T-helper 1 cell treated with Interleukin-12 subunit alpha and Interleukin-12 subunit beta and Interleukin-4 antibody, amounts not matched to agents 30 μg/mL and 1 μg/mL, for 36 hours (primary cell): ENCODE data around the gene PCSK6.
"Not testable (repeated sequence)": the region's sequence is repeated elsewhere in the genome, so short reads cannot be mapped to it uniquely, and the experiment has no call there.

Source experiments
- H3K27ac Mint-ChIP-seq: one replicate; pipeline ENCODE4 v1.8.0; 2021; ENCODE audit warnings: mild to moderate bottlenecking, mixed read lengths
- H3K27me3 Mint-ChIP-seq: one replicate; pipeline ENCODE4 v1.8.0; 2021; ENCODE audit warnings: low read depth, mixed read lengths
- H3K36me3 Mint-ChIP-seq: one replicate; pipeline ENCODE4 v1.8.0; 2021; ENCODE audit warnings: low read depth, mixed read lengths
- H3K4me1 Mint-ChIP-seq: one replicate; pipeline ENCODE4 v1.8.0; 2021; ENCODE audit warnings: low read depth, mixed read lengths
- H3K4me3 Mint-ChIP-seq: one replicate; pipeline ENCODE4 v1.8.0; 2021; ENCODE audit warnings: mild to moderate bottlenecking, moderate library complexity, mixed read lengths
- H3K9me3 Mint-ChIP-seq: one replicate; pipeline ENCODE4 v1.8.0; 2021; ENCODE audit warnings: mixed read lengths

PCSK6 gene

GRCh38 chr15:101474983-101475382 is 14.5 kb downstream of the PCSK6 start:
- H3K27me3 Mint-ChIP-seq = peaks cover 8% of the 10 kb centered on the region
- H3K4me1 Mint-ChIP-seq = no peaks in the 10 kb centered on the region
- H3K27ac Mint-ChIP-seq = no peak overlapping the region
- H3K36me3 Mint-ChIP-seq = no peaks in the 10 kb centered on the region
- no peaks in the 10 kb centered on the region for H3K9me3 Mint-ChIP-seq
- H3K4me3 Mint-ChIP-seq = no peak overlapping the region

DNA sequence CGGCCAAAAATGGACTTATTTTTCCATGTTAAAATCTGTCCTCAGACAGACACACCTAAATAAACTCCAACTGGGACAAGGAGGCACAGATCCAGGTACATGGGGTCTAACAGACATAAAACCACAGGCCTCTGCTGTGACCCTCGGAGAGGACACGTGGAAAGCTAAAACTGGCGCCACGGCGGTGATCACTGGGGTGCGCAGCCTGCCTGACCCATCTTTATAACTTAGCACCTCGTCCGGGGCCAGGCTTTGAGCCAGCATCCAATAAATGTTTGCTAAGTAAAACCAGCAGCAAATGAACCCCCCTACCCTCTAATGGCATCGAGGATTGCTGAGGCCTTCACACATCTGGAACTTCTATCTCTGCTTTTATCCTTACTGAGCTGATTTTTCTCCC is 15.3 kb downstream of the PCSK6 start:
- Mint-ChIP-seq H3K4me1 (no peaks in the 10 kb centered on the region), H3K27me3 (peaks cover 8% of the 10 kb centered on the region)

DNA sequence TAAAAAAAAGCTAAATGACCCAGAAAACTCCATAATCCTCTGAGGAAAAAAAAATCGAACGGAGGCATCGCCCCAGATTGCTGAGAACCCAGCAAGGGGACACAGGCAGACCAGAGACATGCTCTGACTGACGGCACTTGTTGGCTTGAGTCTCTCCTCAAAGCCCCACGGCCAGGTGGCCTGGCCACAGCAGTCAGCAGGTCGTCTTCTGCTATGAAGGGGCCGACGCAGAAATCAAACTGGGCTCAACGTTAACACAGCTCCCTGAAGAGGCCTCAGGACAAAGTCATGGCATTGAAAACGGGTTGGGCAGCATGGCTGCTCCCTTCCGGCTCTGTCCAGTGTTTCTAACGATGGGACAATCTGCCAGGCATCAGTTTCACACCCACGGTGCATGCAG is 17.5 kb downstream of the PCSK6 start:
- Mint-ChIP-seq H3K9me3 (no peaks in the 10 kb centered on the region), H3K27me3 (peaks cover 8% of the 10 kb centered on the region), H3K36me3 (no peaks in the 10 kb centered on the region), H3K4me3 (no peak overlapping the region), H3K4me1 (no peaks in the 10 kb centered on the region), H3K27ac (no peak overlapping the region)

More for the DNA sequence above, 15.3 kb downstream of the PCSK6 start:
- H3K36me3 Mint-ChIP-seq = no peaks in the 10 kb centered on the region
- H3K4me3 Mint-ChIP-seq = no peak overlapping the region
- H3K9me3 Mint-ChIP-seq = no peaks in the 10 kb centered on the region
- no peak overlapping the region for H3K27ac Mint-ChIP-seq

DNA sequence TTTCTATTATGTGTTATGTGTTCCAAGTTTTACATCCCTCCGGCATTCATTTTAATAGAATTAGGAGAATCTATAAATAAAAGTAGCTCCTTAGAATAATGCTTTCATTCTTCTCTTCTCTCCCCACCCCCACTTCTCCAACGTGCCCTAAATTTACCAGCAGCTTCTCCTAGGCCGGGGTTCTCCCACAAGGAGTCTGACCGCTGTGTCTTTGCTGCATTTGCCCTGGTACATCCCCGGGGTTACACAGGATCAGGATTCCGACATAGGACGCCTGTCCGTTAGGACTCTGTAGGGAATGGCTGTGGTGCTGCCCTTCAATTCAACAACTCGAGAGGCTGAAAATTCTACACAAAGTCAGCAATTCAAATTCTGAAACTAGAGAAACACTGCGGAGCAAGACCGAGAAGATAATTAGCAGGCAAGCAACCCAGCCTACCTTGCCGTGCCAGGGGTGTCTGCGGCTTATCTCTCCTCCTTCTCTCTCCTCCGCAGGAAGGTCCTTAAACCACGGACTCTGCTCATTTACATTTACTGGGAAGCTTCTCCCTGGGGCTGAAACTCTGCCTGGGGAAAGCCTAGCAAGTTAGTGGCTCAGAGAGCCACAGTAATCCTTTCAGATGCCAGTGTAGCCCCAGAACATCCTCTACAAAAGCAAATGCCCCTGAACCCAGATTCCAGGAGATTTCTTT is 18.8 kb downstream of the PCSK6 start:
- H3K27me3 Mint-ChIP-seq = peaks cover 6% of the 10 kb centered on the region

DNA sequence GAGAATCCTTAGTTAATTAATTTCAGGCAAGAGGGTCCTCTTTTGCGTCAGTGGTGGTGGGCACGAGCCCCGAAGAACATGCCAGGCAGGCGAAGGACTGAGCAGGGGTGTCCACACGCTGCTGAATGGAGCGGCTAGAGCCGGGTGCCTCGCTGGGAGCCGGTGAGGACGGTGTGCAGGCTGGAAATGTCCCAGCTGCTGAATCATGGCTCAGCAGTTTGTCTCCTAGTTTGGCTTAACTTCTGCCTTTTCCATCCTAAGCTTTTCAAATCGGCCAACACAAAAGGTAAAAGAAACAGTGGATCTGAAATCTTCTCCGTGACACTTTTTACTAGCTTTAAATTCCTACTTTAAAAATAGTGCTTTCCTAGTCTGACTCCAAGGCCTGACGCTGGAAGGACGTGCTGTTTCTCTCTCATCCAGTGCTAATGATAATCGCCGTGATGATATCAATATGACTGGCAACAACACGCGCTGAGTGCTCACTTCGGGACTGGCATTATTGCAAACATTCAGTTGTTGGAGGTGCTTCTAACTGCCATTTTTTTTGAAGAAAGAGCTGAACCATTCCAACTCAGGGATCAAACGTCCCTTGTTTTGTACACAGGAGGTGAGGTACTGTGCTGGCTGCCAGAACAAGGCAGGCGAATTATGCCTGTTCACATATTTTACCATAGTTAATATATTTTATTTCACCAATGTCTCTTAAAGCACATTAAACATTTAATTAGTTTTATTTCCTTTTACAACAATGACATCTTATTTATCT is 19.8 kb downstream of the PCSK6 start:
- Mint-ChIP-seq H3K9me3 (no peaks in the 10 kb centered on the region), H3K27me3 (peaks cover 4% of the 10 kb centered on the region), H3K36me3 (no peaks in the 10 kb centered on the region), H3K4me3 (no peak overlapping the region), H3K4me1 (no peaks in the 10 kb centered on the region), H3K27ac (no peak overlapping the region)

More for the DNA sequence above, 18.8 kb downstream of the PCSK6 start:
- Mint-ChIP-seq H3K27ac (no peak overlapping the region), H3K9me3 (no peaks in the 10 kb centered on the region), H3K4me3 (no peak overlapping the region), H3K4me1 (no peaks in the 10 kb centered on the region), H3K36me3 (no peaks in the 10 kb centered on the region)

GRCh38 chr15:101466188-101466587 is 23.3 kb downstream of the PCSK6 start:
- Mint-ChIP-seq H3K4me1 (peaks cover 8% of the 10 kb centered on the region), H3K36me3 (no peaks in the 10 kb centered on the region), H3K9me3 (no peaks in the 10 kb centered on the region), H3K27ac (no peak overlapping the region), H3K4me3 (no peak overlapping the region), H3K27me3 (peaks cover under 1% of the 10 kb centered on the region)

GRCh38 chr15:101464999-101465669 is 24.4 kb downstream of the PCSK6 start:
- Mint-ChIP-seq H3K4me3 (no peak overlapping the region), H3K4me1 (peaks cover 17% of the 10 kb centered on the region), H3K27me3 (no peaks in the 10 kb centered on the region), H3K9me3 (no peaks in the 10 kb centered on the region), H3K27ac (no peak overlapping the region), H3K36me3 (no peaks in the 10 kb centered on the region)

DNA sequence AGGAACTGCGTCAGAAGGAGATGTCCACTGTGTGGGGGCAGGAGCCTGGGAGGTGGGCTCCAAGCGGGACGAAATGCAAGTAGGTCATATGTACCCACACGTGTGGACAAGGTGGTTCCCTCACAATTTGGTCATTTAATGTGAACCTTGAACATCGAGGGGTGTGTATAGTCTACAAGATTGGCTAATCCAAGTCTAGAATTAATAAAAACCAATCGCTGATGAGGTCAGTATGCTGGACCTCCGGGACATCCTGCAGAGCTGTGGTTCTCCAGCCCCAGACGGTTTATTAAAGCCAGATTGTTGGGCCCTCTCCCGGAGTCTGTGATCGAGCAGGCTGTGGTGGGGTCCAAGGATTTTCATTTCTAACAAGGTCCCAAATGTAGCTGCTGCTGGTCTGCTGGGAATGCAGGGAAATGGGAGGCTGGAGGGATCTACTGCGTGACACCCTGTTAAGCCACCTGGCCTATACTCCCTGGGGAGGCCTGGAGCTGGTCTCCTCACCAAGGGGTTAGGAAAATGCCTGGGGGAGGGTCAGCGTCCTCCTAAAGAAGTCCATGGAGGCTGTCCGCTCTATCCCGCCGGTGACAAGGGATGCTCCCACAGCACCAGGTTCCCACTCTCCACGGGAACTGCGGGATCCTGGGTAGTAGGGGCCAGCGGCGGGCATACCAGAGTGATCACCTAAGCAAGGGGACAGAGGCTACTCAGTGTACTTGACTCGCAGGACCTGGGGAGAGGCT is 25.1 kb downstream of the PCSK6 start:
- Mint-ChIP-seq H3K4me3 (no peak overlapping the region), H3K27me3 (no peaks in the 10 kb centered on the region), H3K4me1 (peaks cover 18% of the 10 kb centered on the region), H3K9me3 (no peaks in the 10 kb centered on the region), H3K27ac (no peak overlapping the region), H3K36me3 (no peaks in the 10 kb centered on the region)

DNA sequence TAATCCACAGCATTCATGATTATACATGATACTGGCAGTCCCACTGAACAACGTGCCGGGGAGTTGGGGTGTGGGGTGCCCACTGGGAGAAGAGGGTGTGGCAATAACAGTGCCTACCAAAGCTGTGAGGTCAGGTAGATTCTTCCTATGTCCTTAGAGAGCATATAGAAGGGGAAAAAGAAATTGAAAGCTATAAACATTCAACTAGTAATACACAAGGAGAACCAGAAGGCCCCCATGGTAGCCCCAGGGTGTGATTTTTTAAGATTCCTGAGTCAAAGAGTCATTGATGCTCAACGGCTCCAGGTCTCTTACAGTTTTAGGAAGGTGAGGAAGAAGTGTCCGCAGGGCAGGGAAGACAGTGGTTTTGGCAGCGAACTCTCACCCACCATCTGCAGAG is 25.8 kb downstream of the PCSK6 start:
- H3K4me3 Mint-ChIP-seq, H3K27me3 Mint-ChIP-seq, H3K9me3 Mint-ChIP-seq, H3K27ac Mint-ChIP-seq, H3K36me3 Mint-ChIP-seq: not testable (repeated sequence)
- H3K4me1 Mint-ChIP-seq = peaks cover 18% of the 10 kb centered on the region

DNA sequence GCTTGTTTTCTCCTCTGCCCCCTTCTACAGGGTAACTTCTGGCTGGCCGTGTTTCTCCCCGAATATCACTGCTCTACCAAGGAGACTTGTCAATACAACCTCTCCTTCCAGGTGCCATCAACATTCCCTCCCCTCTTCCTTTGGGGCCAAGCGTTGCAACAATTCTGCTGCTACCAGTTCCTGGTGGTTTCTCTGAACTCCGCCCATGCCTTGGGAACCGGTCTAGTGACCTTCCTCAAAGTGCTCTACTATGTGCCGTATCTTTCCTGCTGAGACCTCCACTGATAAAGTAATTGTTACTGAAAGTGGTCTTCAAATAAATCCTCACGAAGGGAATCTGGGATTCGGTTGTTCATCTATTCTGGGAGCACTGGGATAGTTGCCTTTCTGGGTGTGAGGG is 26.2 kb downstream of the PCSK6 start:
- no peaks in the 10 kb centered on the region for H3K36me3 Mint-ChIP-seq

DNA sequence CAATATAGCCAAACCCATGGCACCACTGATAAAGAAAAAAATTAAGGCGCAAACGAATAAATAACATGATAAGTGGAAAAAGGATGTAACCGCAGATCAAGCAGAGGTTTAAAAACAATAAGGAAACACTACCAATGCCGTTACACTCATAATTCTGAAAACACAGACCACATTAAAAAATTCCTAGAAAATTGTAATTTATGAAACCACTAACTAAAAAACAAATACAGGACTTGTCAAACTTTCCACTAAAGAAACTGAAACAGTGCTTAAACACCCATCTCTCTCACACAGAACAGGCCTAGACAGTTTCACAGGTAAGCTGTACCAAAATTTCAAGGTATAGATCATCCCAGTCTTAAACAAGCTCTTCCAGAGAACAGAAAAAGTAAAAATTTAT is 28.4 kb downstream of the PCSK6 start:
- peak overlapping the region; percentile 81 for H3K27ac Mint-ChIP-seq
- H3K36me3 Mint-ChIP-seq = no peaks in the 10 kb centered on the region
- H3K4me1 Mint-ChIP-seq = peaks cover 18% of the 10 kb centered on the region
- H3K27me3 Mint-ChIP-seq = no peaks in the 10 kb centered on the region
- peak overlapping the region; percentile 33 for H3K4me3 Mint-ChIP-seq
- no peaks in the 10 kb centered on the region for H3K9me3 Mint-ChIP-seq

More for the DNA sequence above, 26.2 kb downstream of the PCSK6 start:
- Mint-ChIP-seq H3K9me3 (no peaks in the 10 kb centered on the region), H3K27me3 (no peaks in the 10 kb centered on the region), H3K27ac (no peak overlapping the region), H3K4me1 (peaks cover 18% of the 10 kb centered on the region), H3K4me3 (no peak overlapping the region)

GRCh38 chr15:101459579-101460300 is 29.8 kb downstream of the PCSK6 start:
- Mint-ChIP-seq H3K36me3 (no peaks in the 10 kb centered on the region), H3K9me3 (no peaks in the 10 kb centered on the region), H3K27ac (no peak overlapping the region), H3K4me3 (no peak overlapping the region), H3K27me3 (no peaks in the 10 kb centered on the region), H3K4me1 (peaks cover 23% of the 10 kb centered on the region)

GRCh38 chr15:101458908-101459578 is 30.5 kb downstream of the PCSK6 start:
- H3K36me3 Mint-ChIP-seq = no peaks in the 10 kb centered on the region
- H3K4me3 Mint-ChIP-seq = no peak overlapping the region
- H3K27me3 Mint-ChIP-seq = no peaks in the 10 kb centered on the region
- H3K4me1 Mint-ChIP-seq = peaks cover 23% of the 10 kb centered on the region
- H3K27ac Mint-ChIP-seq = no peak overlapping the region
- H3K9me3 Mint-ChIP-seq = no peaks in the 10 kb centered on the region
